ENCODE data around the gene LRRC52. TPM values are rescaled to one million over a fixed set of nuclear protein-coding genes. Genes with fewer than 3 reads are reported as not detected.

Gene LRRC52, protein sequence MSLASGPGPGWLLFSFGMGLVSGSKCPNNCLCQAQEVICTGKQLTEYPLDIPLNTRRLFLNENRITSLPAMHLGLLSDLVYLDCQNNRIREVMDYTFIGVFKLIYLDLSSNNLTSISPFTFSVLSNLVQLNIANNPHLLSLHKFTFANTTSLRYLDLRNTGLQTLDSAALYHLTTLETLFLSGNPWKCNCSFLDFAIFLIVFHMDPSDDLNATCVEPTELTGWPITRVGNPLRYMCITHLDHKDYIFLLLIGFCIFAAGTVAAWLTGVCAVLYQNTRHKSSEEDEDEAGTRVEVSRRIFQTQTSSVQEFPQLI
- total RNA-seq, result not detected
- not detected for polyA plus RNA-seq

GRCh38 chr1:165543532-165544438 is at the start of gene LRRC52:
Gene LRRC52 (plus strand): TSS chr1:165544000. CDS start chr1:165544297, 297 bp downstream.
- no peaks in the 10 kb centered on the region for H3K36me3 ChIP-seq (ENCODE audit: insufficient read depth)
- DNase-seq (ENCODE audit: extremely low spot score), result peak; percentile 11
- H3K4me3 ChIP-seq (ENCODE audit: low read depth, low read length), result no peak within 1 kb of the TSS
- WGBS, result 17% methylated on average over 12 of the region's 12 CpGs
- no peaks in the 10 kb centered on the region for H3K4me1 ChIP-seq (ENCODE audit: insufficient read depth)
- H3K27ac ChIP-seq (ENCODE audit: low read depth), result no peak within 1 kb of the TSS

GRCh38 chr1:165494949-165495857 is 48.6 kb upstream of the LRRC52 start:
- 53% methylated on average over 5 of the region's 5 CpGs for WGBS
- DNase-seq (ENCODE audit: extremely low spot score), result no peak
- no peak overlapping the region for H3K27ac ChIP-seq (ENCODE audit: low read depth)

DNA sequence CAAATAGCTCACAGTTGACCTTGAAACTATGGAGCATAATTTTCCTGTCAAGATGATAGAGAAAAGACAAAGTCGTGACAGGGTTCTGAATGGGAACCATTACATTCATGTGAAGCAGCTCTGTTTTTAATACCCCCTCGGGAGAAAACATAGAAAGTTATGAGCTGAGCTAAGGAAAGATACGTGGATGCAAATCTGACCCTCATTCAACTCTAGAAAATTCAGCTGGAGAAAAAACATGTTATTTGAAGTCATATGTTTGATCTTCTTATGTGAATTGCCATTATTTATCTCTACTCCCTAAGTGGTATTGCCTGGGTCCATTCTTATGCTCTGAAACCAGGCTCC is 48.0 kb upstream of the LRRC52 start:
- DNase-seq (ENCODE audit: extremely low spot score), result no peak
- no peaks in the 10 kb centered on the region for H3K4me1 ChIP-seq (ENCODE audit: insufficient read depth)
- H3K36me3 ChIP-seq (ENCODE audit: insufficient read depth), result no peaks in the 10 kb centered on the region
- 36% methylated on average over 3 of the region's 3 CpGs for WGBS
- H3K27ac ChIP-seq (ENCODE audit: low read depth), result no peak overlapping the region
- H3K4me3 ChIP-seq (ENCODE audit: low read depth, low read length), result no peak overlapping the region

More at GRCh38 chr1:165494949-165495857, 48.6 kb upstream of the LRRC52 start:
- H3K4me3 ChIP-seq (ENCODE audit: low read depth, low read length), result no peak overlapping the region
- no peaks in the 10 kb centered on the region for H3K36me3 ChIP-seq (ENCODE audit: insufficient read depth)
- no peaks in the 10 kb centered on the region for H3K4me1 ChIP-seq (ENCODE audit: insufficient read depth)

DNA sequence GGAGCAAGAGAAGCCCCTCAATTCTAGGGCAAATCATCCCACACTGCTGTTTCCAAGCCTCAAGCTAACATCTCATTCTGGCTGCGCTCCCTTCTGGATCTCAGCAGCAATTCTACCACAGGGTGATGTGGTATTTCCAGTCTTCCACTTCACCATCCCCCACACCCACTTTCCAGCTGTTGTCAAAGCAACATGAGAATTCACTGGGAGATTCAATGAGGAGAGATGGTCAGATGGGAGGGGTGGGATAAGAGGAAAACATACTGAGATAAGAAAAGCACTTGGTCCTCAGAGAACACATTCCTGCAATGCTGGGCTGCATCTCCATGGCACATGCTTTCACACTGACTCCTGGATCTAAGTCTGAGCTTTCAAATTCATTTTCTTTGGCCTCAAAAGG is 47.3 kb upstream of the LRRC52 start:
- Histone ChIP-seq H3K4me3 (ENCODE audit: low read depth, low read length) (no peak overlapping the region), H3K4me1 (ENCODE audit: insufficient read depth) (no peaks in the 10 kb centered on the region), H3K36me3 (ENCODE audit: insufficient read depth) (no peaks in the 10 kb centered on the region), H3K27ac (ENCODE audit: low read depth) (no peak overlapping the region)
- 37% methylated on average over 1 of the region's 1 CpG for WGBS
- DNase-seq (ENCODE audit: extremely low spot score), result no peak

- no peaks in the 10 kb centered on the region for H3K4me1 ChIP-seq (ENCODE audit: insufficient read depth)
- no peak overlapping the region for H3K27ac ChIP-seq (ENCODE audit: low read depth)
- no peak for DNase-seq (ENCODE audit: extremely low spot score)
- H3K4me3 ChIP-seq (ENCODE audit: low read depth, low read length), result no peak overlapping the region
- H3K36me3 ChIP-seq (ENCODE audit: insufficient read depth), result no peaks in the 10 kb centered on the region
- 92% methylated on average over 12 of the region's 12 CpGs for WGBS
Observed at GRCh38 chr1:165497069-165498013, 46.5 kb upstream of the LRRC52 start.

- Histone ChIP-seq H3K4me3 (ENCODE audit: low read depth, low read length) (no peak overlapping the region), H3K27ac (ENCODE audit: low read depth) (no peak overlapping the region), H3K36me3 (ENCODE audit: insufficient read depth) (no peaks in the 10 kb centered on the region), H3K4me1 (ENCODE audit: insufficient read depth) (no peaks in the 10 kb centered on the region)
- no peak for DNase-seq (ENCODE audit: extremely low spot score)
- WGBS, result 78% methylated on average over 7 of the region's 7 CpGs
Observed at GRCh38 chr1:165501330-165501969, 42.4 kb upstream of the LRRC52 start.

DNA sequence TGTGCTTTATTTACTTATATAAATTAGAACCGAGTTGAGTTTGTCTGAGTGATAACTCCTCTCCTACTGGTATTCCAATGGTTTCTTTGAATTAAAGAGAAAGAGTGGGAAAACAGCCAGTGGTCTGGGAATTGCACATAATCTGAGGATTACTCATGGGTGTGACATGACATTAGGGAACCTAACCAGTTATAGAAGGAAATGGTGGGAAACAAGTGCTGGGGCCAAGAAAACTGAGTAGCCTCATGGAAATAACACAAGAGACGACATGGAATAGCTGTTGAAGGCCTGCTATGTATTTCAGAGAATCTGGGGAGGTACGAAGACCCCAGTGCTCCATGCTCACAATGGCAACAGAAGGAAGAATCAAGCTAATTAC is 41.8 kb upstream of the LRRC52 start:
- no peak for DNase-seq (ENCODE audit: extremely low spot score)
- Histone ChIP-seq H3K4me1 (ENCODE audit: insufficient read depth) (no peaks in the 10 kb centered on the region), H3K36me3 (ENCODE audit: insufficient read depth) (no peaks in the 10 kb centered on the region), H3K4me3 (ENCODE audit: low read depth, low read length) (no peak overlapping the region), H3K27ac (ENCODE audit: low read depth) (no peak overlapping the region)
- 57% methylated on average over 3 of the region's 3 CpGs for WGBS

DNA sequence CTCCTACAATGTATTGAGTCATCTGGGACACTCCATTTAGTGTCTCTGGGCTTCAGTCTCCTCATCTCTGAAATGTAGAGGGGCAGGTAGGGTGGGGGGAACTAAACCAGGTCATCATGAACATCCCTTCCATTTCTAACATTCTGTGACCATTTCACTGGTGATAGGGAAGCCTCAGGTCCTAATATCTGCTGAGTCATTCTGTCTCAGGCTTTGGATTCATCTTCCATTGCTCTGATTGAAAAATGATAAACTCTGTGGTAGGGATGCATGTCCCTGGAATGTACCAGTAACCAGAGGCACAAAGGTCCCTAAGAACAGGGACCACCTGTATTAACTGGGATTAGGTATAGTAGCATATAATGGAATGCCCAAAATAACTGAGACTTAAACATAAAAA is 36.2 kb upstream of the LRRC52 start:
- DNase-seq (ENCODE audit: extremely low spot score), result no peak
- no peaks in the 10 kb centered on the region for H3K4me1 ChIP-seq (ENCODE audit: insufficient read depth)
- H3K27ac ChIP-seq (ENCODE audit: low read depth), result no peak overlapping the region
- H3K36me3 ChIP-seq (ENCODE audit: insufficient read depth), result no peaks in the 10 kb centered on the region
- H3K4me3 ChIP-seq (ENCODE audit: low read depth, low read length), result no peak overlapping the region

DNA sequence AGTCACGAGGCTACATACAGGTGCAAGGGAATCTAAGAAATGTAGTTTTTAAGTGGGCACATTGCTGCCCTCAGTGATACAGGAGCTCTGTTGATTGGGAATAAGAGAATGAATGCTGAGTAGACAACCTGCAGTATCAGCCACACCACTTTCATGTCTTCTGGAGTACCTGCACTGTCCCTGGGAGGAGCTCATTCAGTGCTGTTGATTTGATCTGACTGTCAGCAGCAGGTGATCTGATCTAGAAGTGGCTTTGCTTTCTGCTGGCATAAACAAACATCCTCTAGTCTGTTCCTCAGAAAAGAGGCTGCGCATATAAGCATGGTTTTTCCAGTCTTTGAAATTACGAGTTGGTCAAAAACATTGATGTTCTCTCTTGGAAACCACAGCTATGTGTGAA is 35.5 kb upstream of the LRRC52 start:
- WGBS, result 81% methylated on average over 3 of the region's 3 CpGs
- H3K36me3 ChIP-seq (ENCODE audit: insufficient read depth), result no peaks in the 10 kb centered on the region

GRCh38 chr1:165512816-165513215 is 31.0 kb upstream of the LRRC52 start:
- WGBS, result 44% methylated on average over 6 of the region's 6 CpGs
- Histone ChIP-seq H3K4me3 (ENCODE audit: low read depth, low read length) (no peak overlapping the region), H3K27ac (ENCODE audit: low read depth) (no peak overlapping the region), H3K4me1 (ENCODE audit: insufficient read depth) (no peaks in the 10 kb centered on the region), H3K36me3 (ENCODE audit: insufficient read depth) (no peaks in the 10 kb centered on the region)
- no peak for DNase-seq (ENCODE audit: extremely low spot score)

More for the DNA sequence above, 35.5 kb upstream of the LRRC52 start:
- H3K4me1 ChIP-seq (ENCODE audit: insufficient read depth), result no peaks in the 10 kb centered on the region
- no peak overlapping the region for H3K27ac ChIP-seq (ENCODE audit: low read depth)
- DNase-seq (ENCODE audit: extremely low spot score), result no peak
- no peak overlapping the region for H3K4me3 ChIP-seq (ENCODE audit: low read depth, low read length)

DNA sequence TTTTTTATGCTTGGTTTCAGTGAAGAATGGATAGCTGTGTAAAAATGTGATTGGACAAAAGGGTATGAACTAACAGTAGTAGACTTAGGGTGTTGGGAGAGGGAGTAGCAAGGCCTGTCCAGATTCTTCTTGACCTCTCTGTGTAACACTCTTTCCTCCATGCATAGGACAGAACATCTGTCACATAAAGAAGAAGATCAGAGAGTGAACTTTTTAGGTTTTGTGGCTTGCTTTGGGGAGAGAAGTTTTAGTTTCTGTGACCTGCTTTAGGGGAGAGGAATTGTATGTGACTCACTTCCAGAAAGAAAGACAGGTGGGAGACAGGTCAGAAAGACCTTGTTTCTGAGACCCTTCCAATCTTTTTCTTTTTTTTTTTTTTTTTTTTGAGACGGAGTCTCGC is 27.3 kb upstream of the LRRC52 start:
- H3K4me3 ChIP-seq (ENCODE audit: low read depth, low read length), result no peak overlapping the region
- H3K36me3 ChIP-seq (ENCODE audit: insufficient read depth), result no peaks in the 10 kb centered on the region
- H3K27ac ChIP-seq (ENCODE audit: low read depth), result no peak overlapping the region
- no CpG with 5 or more reads among the region's 2 CpGs for WGBS
- H3K4me1 ChIP-seq (ENCODE audit: insufficient read depth), result no peaks in the 10 kb centered on the region
- no peak for DNase-seq (ENCODE audit: extremely low spot score)

- no peak for DNase-seq (ENCODE audit: extremely low spot score)
- 85% methylated on average over 4 of the region's 4 CpGs for WGBS
- Histone ChIP-seq H3K27ac (ENCODE audit: low read depth) (no peak overlapping the region), H3K4me1 (ENCODE audit: insufficient read depth) (no peaks in the 10 kb centered on the region), H3K4me3 (ENCODE audit: low read depth, low read length) (no peak overlapping the region), H3K36me3 (ENCODE audit: insufficient read depth) (no peaks in the 10 kb centered on the region)
Observed at GRCh38 chr1:165520646-165521045, 23.2 kb upstream of the LRRC52 start.
